ENCODE measurements around the gene CDK11A.

Gene CDK11A

GRCh38 chr1:1763657-1764621 is 39.8 kb upstream of the CDK11A start:
- TF ChIP-seq, protein P1, sequence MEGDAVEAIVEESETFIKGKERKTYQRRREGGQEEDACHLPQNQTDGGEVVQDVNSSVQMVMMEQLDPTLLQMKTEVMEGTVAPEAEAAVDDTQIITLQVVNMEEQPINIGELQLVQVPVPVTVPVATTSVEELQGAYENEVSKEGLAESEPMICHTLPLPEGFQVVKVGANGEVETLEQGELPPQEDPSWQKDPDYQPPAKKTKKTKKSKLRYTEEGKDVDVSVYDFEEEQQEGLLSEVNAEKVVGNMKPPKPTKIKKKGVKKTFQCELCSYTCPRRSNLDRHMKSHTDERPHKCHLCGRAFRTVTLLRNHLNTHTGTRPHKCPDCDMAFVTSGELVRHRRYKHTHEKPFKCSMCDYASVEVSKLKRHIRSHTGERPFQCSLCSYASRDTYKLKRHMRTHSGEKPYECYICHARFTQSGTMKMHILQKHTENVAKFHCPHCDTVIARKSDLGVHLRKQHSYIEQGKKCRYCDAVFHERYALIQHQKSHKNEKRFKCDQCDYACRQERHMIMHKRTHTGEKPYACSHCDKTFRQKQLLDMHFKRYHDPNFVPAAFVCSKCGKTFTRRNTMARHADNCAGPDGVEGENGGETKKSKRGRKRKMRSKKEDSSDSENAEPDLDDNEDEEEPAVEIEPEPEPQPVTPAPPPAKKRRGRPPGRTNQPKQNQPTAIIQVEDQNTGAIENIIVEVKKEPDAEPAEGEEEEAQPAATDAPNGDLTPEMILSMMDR (IDR thresholded peaks at IDR 0.05; ENCODE audit: low read depth, low read length, missing control alignments), result no peak
- H3K4me3 ChIP-seq (ENCODE audit: low read depth, low read length), result no peak overlapping the region
- in situ Hi-C loops (cut with HindIII; ENCODE audit: low sequenced_read_pairs), result no loop called here
- DNase-seq (ENCODE audit: low read depth), result no peak

DNA sequence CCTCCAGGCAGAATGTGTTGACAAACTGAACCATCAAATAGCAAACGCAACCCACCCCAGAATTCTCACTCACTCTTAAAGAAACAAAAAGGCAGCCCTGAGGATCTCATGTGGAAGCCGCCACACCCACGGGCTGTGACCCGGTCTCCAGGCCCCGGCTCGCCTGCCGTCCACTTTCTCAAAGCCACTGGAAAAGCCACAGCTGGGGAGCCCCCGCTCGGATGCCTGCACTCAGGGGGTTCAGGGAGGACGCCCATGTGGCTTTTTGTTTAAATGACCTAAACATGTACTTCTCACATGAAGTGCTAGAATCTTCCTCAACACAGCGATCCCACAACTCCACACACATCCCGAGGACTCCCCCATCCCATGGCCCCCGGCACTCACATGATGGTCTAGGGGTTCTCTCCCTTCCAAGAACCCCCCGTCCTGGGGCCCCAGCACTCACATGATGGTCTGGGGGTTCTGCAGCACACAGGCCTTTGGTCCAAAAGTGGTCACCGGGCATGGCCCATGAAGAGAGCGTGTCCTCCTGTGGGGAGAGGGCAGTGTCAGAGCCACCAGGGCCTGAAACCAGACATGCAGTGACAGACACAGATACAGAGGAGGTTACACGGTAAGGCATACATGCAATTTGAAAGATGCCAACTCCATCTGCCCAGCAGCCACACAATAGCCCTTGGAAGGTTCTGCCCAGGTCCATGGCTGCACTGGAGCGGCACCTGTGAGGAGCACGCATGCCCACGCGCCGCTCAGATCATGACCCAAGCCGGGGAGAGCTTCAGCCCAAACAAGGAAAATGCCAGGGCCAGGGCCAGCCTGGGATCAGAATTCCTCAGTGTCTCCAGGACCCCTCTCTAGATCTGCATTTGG is 37.6 kb upstream of the CDK11A start:
- in situ Hi-C loops (cut with HindIII; ENCODE audit: low sequenced_read_pairs), result no loop called here
- TF ChIP-seq, protein P1 (IDR thresholded peaks at IDR 0.05; ENCODE audit: low read depth, low read length, missing control alignments), result no peak

DNA sequence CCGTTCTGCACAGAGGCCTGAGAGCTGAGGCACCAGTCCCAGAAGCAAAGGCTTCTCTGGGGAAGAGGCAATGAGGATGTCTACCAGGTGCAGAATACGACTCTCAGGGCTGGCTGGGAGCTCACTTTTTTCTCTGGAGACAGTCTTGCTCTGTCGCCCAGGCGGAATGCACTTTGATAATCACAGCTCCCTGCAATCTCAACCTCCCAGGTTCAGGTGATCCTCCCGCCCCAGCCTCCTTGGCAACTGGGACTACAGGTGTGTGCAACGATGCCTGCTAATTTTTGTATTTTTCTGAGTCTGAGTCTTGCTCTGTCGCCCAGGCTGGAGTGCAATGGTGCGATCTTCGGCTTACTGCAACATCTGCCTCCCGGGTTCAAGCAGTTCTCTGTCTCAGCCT is 36.6 kb upstream of the CDK11A start:
- no peak for DNase-seq (ENCODE audit: low read depth)
- in situ Hi-C loops (cut with HindIII; ENCODE audit: low sequenced_read_pairs), result no loop called here
- TF ChIP-seq, protein P1 (IDR thresholded peaks at IDR 0.05; ENCODE audit: low read depth, low read length, missing control alignments), result no peak
- no peak overlapping the region for H3K4me3 ChIP-seq (ENCODE audit: low read depth, low read length)

More for the DNA sequence above, 37.6 kb upstream of the CDK11A start:
- DNase-seq (ENCODE audit: low read depth), result no peak
- no peak overlapping the region for H3K4me3 ChIP-seq (ENCODE audit: low read depth, low read length)

DNA sequence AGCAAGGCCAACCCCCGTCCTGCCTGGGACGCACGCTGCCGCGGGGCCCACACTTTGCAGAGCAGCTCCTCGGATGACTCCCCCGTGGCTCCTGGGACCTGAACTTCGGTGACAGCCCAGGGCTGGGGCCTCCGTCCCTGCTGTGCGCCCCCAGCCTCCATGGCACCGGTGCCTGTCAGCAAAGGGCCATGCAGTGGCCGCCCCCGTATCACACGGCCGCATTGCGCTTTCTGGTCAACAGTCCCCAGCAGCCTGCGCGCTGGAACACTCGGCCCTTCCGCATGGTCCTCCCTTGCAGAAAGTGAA is 36.1 kb upstream of the CDK11A start:
- TF ChIP-seq, protein P1 (IDR thresholded peaks at IDR 0.05; ENCODE audit: low read depth, low read length, missing control alignments), result no peak
- in situ Hi-C loops (cut with HindIII; ENCODE audit: low sequenced_read_pairs), result no loop called here
- DNase-seq (ENCODE audit: low read depth), result no peak
- H3K4me3 ChIP-seq (ENCODE audit: low read depth, low read length), result no peak overlapping the region

- H3K4me3 ChIP-seq (ENCODE audit: low read depth, low read length), result no peak overlapping the region
- TF ChIP-seq, protein P1 (IDR thresholded peaks at IDR 0.05; ENCODE audit: low read depth, low read length, missing control alignments), result no peak
- in situ Hi-C loops (cut with HindIII; ENCODE audit: low sequenced_read_pairs), result loop anchor here (5.0 kb wide), 1 partner anchor 63 kb away; no protein-coding TSS in a partner anchor
- no peak for DNase-seq (ENCODE audit: low read depth)
Observed at GRCh38 chr1:1759456-1760344, 35.5 kb upstream of the CDK11A start.
